ENCODE measurements around the gene ALDH1L2. TPM values are rescaled to one million over a fixed set of nuclear protein-coding genes. Genes with fewer than 3 reads are reported as not detected.

Gene ALDH1L2
- total RNA-seq, 4 donors from 2014 or later: 7.2 to 12.2 (median 10.2) TPM

DNA sequence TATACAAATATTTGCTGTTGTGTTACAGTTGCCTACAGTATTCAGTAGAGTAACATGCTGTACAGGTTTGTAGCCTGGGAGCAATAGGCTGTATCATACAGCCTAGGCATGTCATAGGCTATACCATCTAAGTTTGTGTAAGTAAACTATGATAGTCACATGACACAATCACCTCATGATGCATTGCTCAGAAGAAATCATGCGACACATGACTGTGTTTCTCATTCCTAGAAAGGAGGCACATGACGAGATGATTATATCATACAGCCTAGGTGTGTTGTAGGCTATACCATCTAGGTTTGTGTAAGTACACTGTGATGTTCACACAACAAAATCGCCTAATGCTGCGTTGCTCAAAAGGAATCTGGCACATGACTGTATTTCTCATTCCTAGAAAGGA, 66.2 kb downstream of the ALDH1L2 start:
- Histone ChIP-seq H3K9me3 (no peaks in the 10 kb centered on the region), H3K36me3 (peaks cover 0 to 28% (median 0%) of the 10 kb centered on the region in 3 donors), H3K4me1 (no peaks in the 10 kb centered on the region), H3K27me3 (no peaks in the 10 kb centered on the region), H3K4me3 (no peak overlapping the region), H3K27ac (no peak overlapping the region)
- TF ChIP-seq EP300 (IDR thresholded peaks at IDR 0.05): no peak
- TF ChIP-seq, protein P1, sequence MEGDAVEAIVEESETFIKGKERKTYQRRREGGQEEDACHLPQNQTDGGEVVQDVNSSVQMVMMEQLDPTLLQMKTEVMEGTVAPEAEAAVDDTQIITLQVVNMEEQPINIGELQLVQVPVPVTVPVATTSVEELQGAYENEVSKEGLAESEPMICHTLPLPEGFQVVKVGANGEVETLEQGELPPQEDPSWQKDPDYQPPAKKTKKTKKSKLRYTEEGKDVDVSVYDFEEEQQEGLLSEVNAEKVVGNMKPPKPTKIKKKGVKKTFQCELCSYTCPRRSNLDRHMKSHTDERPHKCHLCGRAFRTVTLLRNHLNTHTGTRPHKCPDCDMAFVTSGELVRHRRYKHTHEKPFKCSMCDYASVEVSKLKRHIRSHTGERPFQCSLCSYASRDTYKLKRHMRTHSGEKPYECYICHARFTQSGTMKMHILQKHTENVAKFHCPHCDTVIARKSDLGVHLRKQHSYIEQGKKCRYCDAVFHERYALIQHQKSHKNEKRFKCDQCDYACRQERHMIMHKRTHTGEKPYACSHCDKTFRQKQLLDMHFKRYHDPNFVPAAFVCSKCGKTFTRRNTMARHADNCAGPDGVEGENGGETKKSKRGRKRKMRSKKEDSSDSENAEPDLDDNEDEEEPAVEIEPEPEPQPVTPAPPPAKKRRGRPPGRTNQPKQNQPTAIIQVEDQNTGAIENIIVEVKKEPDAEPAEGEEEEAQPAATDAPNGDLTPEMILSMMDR (IDR thresholded peaks at IDR 0.05): no peak
- DNase-seq (ENCODE audit: low spot score in 2 of 2): no peak
- WGBS, 2 donors: 92 to 95% methylated on average over 4 of the region's 4 CpGs

DNA sequence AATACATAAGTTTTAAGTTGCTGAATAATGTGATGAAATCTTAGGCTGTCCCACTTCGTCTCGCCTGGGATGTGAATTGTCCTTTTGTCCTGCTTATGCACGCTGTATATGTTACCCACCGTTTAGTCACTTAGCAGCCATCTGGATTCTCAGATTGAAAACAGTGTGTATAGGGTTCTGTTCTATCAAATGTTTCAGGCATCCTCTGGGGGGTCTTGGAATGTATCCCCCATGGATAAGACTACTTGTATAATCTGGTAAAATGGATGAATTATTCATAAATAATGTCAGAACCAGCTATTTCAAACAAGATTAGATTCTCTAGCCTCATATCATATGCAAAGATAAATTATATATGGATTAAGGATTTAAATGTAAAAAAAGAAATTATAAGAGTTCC, 68.7 kb downstream of the ALDH1L2 start:
- no peak overlapping the region for H3K27ac ChIP-seq
- H3K36me3 ChIP-seq: peaks cover 0 to 52% (median 0%) of the 10 kb centered on the region in 3 donors
- H3K4me1 ChIP-seq: no peaks in the 10 kb centered on the region
- TF ChIP-seq POLR2A (IDR thresholded peaks at IDR 0.05): no peak
- TF ChIP-seq, protein P1 (IDR thresholded peaks at IDR 0.05): no peak
- TF ChIP-seq EP300 (IDR thresholded peaks at IDR 0.05): no peak
- 62 to 71% methylated on average over 4 of the region's 4 CpGs for WGBS, 2 donors
- no peak for DNase-seq (ENCODE audit: low spot score in 2 of 2)
- H3K4me3 ChIP-seq: no peak overlapping the region
- H3K27me3 ChIP-seq: no peaks in the 10 kb centered on the region
- peaks cover 0 to 3% (median 0%) of the 10 kb centered on the region in 4 donors for H3K9me3 ChIP-seq

DNA sequence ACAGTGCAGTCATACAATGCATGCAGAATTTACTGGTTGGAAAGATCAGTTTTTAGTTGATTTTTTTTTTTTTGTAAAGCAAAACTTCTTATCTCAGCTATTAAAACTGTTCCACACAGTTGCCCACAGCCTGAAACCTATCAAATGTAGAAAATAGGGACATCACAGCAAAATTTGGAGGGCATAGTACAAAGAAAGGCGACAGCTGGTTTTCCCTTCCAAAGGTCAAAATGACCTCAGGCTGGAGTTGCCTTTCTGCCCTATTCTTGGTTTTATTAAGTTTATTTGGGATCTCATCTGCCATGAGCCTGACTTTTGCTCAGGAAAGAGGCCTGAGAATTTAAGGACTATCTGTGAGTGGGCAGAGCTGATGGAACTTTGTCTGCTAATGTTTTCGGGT, 69.7 kb downstream of the ALDH1L2 start:
- Histone ChIP-seq H3K4me1 (no peaks in the 10 kb centered on the region), H3K27me3 (no peaks in the 10 kb centered on the region), H3K4me3 (no peak overlapping the region), H3K27ac (no peak overlapping the region), H3K9me3 (peaks cover 0 to 9% (median 0%) of the 10 kb centered on the region in 4 donors), H3K36me3 (peaks cover 0 to 58% (median 0%) of the 10 kb centered on the region in 3 donors)
- no peak for DNase-seq (ENCODE audit: low spot score in 2 of 2)
- 79 to 86% methylated on average over 2 of the region's 2 CpGs for WGBS, 2 donors
- TF ChIP-seq, protein P1 (IDR thresholded peaks at IDR 0.05): no peak
- TF ChIP-seq EP300 (IDR thresholded peaks at IDR 0.05) (no peak), POLR2A (IDR thresholded peaks at IDR 0.05) (no peak)

DNA sequence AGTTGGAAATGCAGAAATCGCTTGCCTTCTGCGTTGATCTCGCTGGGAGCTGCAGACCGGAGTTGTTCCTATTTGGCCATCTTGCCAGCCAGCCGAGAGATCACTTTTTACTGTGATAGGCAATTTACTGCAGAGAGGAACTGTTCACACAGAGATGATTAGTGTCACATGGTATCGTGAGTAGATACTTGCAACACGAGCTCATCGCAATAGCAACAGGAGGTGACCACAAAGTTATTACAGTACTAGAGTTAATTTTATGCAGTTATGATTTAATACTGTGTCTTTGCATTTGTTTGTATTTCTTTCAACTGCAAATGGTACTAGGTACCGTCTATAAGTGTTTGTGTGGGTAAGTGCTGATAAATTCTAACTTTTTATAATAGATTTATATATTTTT, 70.4 kb downstream of the ALDH1L2 start:
- peaks cover 0 to 9% (median 0%) of the 10 kb centered on the region in 4 donors for H3K9me3 ChIP-seq
- 82 to 87% methylated on average over 9 of the region's 9 CpGs for WGBS, 2 donors
- H3K27me3 ChIP-seq: no peaks in the 10 kb centered on the region
- no peak overlapping the region for H3K4me3 ChIP-seq
- peaks cover 0 to 58% (median 0%) of the 10 kb centered on the region in 3 donors for H3K36me3 ChIP-seq
- DNase-seq (ENCODE audit: low spot score in 2 of 2): no peak
- H3K27ac ChIP-seq: no peak overlapping the region
- TF ChIP-seq, protein P1 (IDR thresholded peaks at IDR 0.05): no peak
- TF ChIP-seq EP300 (IDR thresholded peaks at IDR 0.05) (no peak), POLR2A (IDR thresholded peaks at IDR 0.05) (no peak)
- H3K4me1 ChIP-seq: no peaks in the 10 kb centered on the region

DNA sequence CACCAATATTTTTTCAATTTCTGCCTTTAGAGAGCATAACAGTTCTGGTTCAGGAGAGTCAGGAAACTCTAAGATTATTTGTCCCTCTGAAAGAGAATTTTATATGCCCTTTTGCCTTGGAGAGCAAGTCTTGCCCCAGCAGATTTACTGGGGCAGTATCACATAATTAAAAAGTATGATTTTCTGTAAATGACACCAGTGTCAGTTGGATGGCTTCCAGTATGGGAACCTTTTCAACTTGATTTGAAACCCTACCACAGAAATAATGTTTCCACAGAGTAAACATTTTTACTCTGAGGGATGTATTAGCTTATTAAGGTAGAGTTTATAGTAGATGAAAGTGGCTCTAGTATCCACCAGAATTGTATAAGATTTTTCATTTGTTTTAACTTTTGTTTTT, 82.8 kb downstream of the ALDH1L2 start:
- DNase-seq (ENCODE audit: low spot score in 2 of 2): no peak
- H3K4me1 ChIP-seq: no peaks in the 10 kb centered on the region
- peaks cover 0 to 96% (median 10%) of the 10 kb centered on the region in 3 donors for H3K36me3 ChIP-seq
- TF ChIP-seq, protein P1 (IDR thresholded peaks at IDR 0.05): no peak
- TF ChIP-seq POLR2A (IDR thresholded peaks at IDR 0.05) (no peak), EP300 (IDR thresholded peaks at IDR 0.05) (no peak)
- no peak overlapping the region for H3K27ac ChIP-seq
- H3K9me3 ChIP-seq: no peaks in the 10 kb centered on the region
- no peaks in the 10 kb centered on the region for H3K27me3 ChIP-seq
- H3K4me3 ChIP-seq: no peak overlapping the region
